Measurements from ENCODE around the gene HSDL2.

Gene HSDL2

DNA sequence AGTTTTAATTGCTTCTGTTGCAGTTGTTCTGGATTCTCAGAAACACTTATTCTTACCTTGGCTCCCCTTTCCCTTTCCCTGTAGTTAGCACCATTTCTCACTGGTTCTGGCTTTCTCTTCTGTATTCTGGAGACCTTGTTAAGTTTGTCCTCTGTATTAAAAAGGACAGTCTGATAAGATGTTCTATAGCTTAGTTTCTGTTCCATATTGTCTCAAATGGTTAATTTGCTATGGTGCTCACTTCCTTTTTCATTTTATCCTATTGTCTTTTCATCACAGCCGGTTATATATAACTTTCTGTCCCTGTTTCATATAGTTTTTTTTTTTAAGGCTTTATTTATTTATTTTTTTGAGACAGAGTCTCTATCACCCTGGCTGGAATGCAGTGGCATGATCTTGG lies 65.3 kb downstream of the HSDL2 start:
- no peak for TF ChIP-seq TAF1 (IDR thresholded peaks at IDR 0.05; ENCODE audit: low read depth)
- TF ChIP-seq, protein P1, sequence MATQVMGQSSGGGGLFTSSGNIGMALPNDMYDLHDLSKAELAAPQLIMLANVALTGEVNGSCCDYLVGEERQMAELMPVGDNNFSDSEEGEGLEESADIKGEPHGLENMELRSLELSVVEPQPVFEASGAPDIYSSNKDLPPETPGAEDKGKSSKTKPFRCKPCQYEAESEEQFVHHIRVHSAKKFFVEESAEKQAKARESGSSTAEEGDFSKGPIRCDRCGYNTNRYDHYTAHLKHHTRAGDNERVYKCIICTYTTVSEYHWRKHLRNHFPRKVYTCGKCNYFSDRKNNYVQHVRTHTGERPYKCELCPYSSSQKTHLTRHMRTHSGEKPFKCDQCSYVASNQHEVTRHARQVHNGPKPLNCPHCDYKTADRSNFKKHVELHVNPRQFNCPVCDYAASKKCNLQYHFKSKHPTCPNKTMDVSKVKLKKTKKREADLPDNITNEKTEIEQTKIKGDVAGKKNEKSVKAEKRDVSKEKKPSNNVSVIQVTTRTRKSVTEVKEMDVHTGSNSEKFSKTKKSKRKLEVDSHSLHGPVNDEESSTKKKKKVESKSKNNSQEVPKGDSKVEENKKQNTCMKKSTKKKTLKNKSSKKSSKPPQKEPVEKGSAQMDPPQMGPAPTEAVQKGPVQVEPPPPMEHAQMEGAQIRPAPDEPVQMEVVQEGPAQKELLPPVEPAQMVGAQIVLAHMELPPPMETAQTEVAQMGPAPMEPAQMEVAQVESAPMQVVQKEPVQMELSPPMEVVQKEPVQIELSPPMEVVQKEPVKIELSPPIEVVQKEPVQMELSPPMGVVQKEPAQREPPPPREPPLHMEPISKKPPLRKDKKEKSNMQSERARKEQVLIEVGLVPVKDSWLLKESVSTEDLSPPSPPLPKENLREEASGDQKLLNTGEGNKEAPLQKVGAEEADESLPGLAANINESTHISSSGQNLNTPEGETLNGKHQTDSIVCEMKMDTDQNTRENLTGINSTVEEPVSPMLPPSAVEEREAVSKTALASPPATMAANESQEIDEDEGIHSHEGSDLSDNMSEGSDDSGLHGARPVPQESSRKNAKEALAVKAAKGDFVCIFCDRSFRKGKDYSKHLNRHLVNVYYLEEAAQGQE (IDR thresholded peaks at IDR 0.05; ENCODE audit: low read depth): no peak

DNA sequence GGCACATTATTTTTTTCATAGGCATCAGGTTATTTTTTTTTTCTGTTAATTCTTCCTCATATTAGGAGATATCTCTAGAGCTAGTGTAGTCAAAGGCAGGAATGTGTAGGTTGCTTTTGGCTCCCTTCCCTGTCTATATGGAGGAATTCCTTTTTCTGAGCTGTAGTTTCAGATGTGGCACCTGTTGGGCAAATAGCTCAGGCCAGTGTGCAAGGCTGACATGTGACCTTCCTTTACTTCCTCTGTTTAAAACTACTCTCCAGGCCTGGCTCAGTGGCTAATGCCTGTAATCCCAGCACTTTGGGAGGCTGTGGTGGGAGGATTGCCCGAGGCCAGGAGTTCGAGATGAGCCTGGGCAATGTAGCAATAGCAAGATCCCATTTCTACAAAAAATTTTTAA lies 66.2 kb downstream of the HSDL2 start:
- TF ChIP-seq, protein P2, sequence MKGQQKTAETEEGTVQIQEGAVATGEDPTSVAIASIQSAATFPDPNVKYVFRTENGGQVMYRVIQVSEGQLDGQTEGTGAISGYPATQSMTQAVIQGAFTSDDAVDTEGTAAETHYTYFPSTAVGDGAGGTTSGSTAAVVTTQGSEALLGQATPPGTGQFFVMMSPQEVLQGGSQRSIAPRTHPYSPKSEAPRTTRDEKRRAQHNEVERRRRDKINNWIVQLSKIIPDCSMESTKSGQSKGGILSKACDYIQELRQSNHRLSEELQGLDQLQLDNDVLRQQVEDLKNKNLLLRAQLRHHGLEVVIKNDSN (IDR thresholded peaks at IDR 0.05): no peak
- TF ChIP-seq CEBPB (IDR thresholded peaks at IDR 0.05): no peak
- no peak for TF ChIP-seq EGR1 (IDR thresholded peaks at IDR 0.05)
- no peak for TF ChIP-seq TAF1 (IDR thresholded peaks at IDR 0.05; ENCODE audit: low read depth)
- TF ChIP-seq, protein P3, sequence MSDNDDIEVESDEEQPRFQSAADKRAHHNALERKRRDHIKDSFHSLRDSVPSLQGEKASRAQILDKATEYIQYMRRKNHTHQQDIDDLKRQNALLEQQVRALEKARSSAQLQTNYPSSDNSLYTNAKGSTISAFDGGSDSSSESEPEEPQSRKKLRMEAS (IDR thresholded peaks at IDR 0.05): no peak
- no peak for TF ChIP-seq NFIC (IDR thresholded peaks at IDR 0.05)

DNA sequence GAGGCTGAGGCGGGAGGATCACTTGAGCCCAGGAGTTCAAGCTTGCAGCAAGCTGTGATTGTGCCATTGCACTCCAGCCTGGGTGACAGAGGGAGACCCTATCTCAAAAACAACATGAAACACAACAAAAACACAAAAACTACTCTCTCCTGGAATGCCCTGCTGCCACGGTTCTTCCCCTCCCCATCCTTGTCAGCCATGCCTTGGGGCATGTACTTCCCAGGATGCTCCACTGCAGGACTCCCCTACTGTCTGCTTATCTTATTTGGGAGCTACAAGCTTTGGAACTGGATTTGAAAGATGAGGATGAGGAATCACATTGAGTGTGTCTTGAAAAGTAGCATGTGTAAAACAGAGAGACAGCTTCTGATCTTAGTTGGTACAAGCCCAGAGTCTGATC lies 66.6 kb downstream of the HSDL2 start:
- TF ChIP-seq ZBTB7A (IDR thresholded peaks at IDR 0.05; ENCODE audit: low read depth) (no peak), FOXM1 (IDR thresholded peaks at IDR 0.05; ENCODE audit: borderline replicate concordance, low read depth) (no peak), TAF1 (IDR thresholded peaks at IDR 0.05; ENCODE audit: low read depth) (no peak), RAD21 (IDR thresholded peaks at IDR 0.05; ENCODE audit: low read depth) (no peak), CEBPB (IDR thresholded peaks at IDR 0.05) (no peak), CREB1 (IDR thresholded peaks at IDR 0.05; ENCODE audit: low read depth) (no peak), NFIC (IDR thresholded peaks at IDR 0.05) (no peak)

DNA sequence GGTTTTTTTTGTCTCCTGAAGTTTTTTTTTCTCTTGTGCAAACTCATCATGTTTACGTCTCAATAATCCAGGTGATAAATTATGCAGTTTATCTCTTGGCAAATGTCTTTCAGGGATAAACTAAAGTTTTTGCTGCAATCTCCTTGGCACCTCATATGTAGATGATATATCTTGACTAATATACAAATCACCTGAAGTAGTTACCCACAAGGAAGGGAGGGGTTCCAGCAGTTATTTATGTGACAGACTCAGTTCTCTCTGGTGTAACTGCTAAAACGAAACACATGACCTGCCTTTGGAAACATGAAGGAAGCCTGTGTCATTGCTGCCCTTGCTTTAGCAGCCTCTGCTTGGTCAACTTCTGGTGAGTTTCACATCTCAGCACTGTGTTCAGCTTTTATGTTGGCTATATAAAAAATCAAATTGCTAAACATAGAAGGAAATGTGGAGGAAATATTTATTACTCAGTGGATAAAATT lies 67.4 kb downstream of the HSDL2 start:
- TF ChIP-seq EGR1 (IDR thresholded peaks at IDR 0.05): no peak
- no peak for TF ChIP-seq YY1 (IDR thresholded peaks at IDR 0.05; ENCODE audit: low read depth)
- TF ChIP-seq CEBPB (IDR thresholded peaks at IDR 0.05): no peak
- TF ChIP-seq TAF1 (IDR thresholded peaks at IDR 0.05; ENCODE audit: low read depth): no peak
- TF ChIP-seq, protein P1 (IDR thresholded peaks at IDR 0.05; ENCODE audit: low read depth): no peak
- no peak for TF ChIP-seq EP300 (IDR thresholded peaks at IDR 0.05; ENCODE audit: borderline replicate concordance)
- TF ChIP-seq RAD21 (IDR thresholded peaks at IDR 0.05; ENCODE audit: low read depth): no peak
- TF ChIP-seq NFIC (IDR thresholded peaks at IDR 0.05): no peak
- no peak for TF ChIP-seq TEAD4 (IDR thresholded peaks at IDR 0.05)
- no peak for TF ChIP-seq CREB1 (IDR thresholded peaks at IDR 0.05; ENCODE audit: low read depth)
- no peak for TF ChIP-seq FOXM1 (IDR thresholded peaks at IDR 0.05; ENCODE audit: borderline replicate concordance, low read depth)
- TF ChIP-seq, protein P3 (IDR thresholded peaks at IDR 0.05): no peak
- TF ChIP-seq, protein P2 (IDR thresholded peaks at IDR 0.05): no peak
- TF ChIP-seq ZBTB7A (IDR thresholded peaks at IDR 0.05; ENCODE audit: low read depth): no peak
- TF ChIP-seq TCF12 (IDR thresholded peaks at IDR 0.05; ENCODE audit: low read depth): no peak

DNA sequence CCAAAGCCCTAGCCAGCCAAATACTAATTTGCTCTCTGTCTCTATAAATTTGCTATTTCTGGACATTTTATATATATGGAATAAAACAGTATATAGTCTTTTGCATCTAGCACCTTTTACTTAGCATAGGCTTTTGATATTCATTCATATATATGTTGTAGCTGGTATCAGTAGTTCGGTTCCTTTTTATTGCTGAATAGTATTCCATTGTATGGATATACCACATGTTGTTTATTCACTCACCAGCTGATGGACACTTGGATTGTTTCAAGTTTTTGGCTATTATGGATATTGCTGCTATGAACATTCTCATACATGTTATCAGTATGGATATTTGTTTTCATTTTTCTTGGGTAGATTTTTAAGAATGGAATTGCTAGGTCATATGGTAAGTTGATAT lies 82.9 kb downstream of the HSDL2 start:
- TF ChIP-seq RAD21 (IDR thresholded peaks at IDR 0.05; ENCODE audit: low read depth) (no peak), TEAD4 (IDR thresholded peaks at IDR 0.05) (no peak)

DNA sequence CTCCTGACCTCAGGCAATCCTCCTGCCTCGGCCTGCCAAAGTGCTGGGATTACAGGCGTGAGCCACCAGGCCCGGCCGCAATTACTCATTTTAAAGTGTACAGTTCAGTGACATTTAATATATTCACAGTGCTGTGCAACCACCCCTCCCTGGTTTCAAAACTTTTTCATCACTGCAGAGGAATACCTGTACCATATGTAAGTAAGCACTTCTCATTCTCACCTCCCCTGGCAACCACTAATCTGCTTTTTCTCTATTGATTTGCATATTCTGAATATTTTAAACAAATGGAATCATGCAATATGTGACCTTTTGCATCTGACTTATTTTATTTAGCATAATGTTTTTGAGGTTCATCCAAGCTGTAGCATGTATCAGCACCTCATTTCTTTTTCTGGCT lies 85.4 kb downstream of the HSDL2 start:
- TF ChIP-seq YY1 (IDR thresholded peaks at IDR 0.05; ENCODE audit: low read depth): no peak
- TF ChIP-seq, protein P1 (IDR thresholded peaks at IDR 0.05; ENCODE audit: low read depth): no peak
- no peak for TF ChIP-seq TEAD4 (IDR thresholded peaks at IDR 0.05)
- TF ChIP-seq, protein P3 (IDR thresholded peaks at IDR 0.05): no peak
- TF ChIP-seq NFIC (IDR thresholded peaks at IDR 0.05): no peak
- no peak for TF ChIP-seq EGR1 (IDR thresholded peaks at IDR 0.05)
- no peak for TF ChIP-seq CEBPB (IDR thresholded peaks at IDR 0.05)
